Neural progenitor cell (in vitro differentiated cells): Measurements from ENCODE around the gene ETV6.

Experiments used
- EZH2 ChIP-seq: fragments of 200-600 bp; sonication (generic); IDR thresholded peaks from 2 replicates; pipeline ENCODE4 v1.6.1; 2017; ENCODE audit warnings: antibody characterized with exemption, mild to moderate bottlenecking, moderate library complexity
- TF ChIP-seq, protein P1 (sequence below): fragments of 200-600 bp; sonication (generic); IDR thresholded peaks from 2 replicates; pipeline ENCODE4 v1.5.1; 2017; ENCODE audit warnings: antibody characterized with exemption, mild to moderate bottlenecking

GRCh38 chr12:11859705-11860425 is 210.4 kb downstream of the ETV6 start:
- TF ChIP-seq, protein P1, sequence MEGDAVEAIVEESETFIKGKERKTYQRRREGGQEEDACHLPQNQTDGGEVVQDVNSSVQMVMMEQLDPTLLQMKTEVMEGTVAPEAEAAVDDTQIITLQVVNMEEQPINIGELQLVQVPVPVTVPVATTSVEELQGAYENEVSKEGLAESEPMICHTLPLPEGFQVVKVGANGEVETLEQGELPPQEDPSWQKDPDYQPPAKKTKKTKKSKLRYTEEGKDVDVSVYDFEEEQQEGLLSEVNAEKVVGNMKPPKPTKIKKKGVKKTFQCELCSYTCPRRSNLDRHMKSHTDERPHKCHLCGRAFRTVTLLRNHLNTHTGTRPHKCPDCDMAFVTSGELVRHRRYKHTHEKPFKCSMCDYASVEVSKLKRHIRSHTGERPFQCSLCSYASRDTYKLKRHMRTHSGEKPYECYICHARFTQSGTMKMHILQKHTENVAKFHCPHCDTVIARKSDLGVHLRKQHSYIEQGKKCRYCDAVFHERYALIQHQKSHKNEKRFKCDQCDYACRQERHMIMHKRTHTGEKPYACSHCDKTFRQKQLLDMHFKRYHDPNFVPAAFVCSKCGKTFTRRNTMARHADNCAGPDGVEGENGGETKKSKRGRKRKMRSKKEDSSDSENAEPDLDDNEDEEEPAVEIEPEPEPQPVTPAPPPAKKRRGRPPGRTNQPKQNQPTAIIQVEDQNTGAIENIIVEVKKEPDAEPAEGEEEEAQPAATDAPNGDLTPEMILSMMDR: no peak
- no peak for TF ChIP-seq EZH2
